Suprapubic skin (tissue), 4 donors: ENCODE measurements around the gene CACNA1D. TPM values are rescaled to one million over a fixed set of nuclear protein-coding genes. Genes with fewer than 3 reads are reported as not detected.

Experiments
- DNase-seq, 2 donors: peaks; one replicate each; pipeline ENCODE4 v3.0.0-alpha.2; 2019; ENCODE audit warnings: low spot score in 2 of 2
- H3K27ac ChIP-seq: fragments of 200-600 bp; sonication (generic); one replicate; pipeline ENCODE4 v1.5.1; 2019
- H3K27me3 ChIP-seq: fragments of 200-600 bp; sonication (generic); one replicate; pipeline ENCODE4 v1.5.1; 2019
- H3K36me3 ChIP-seq: fragments of 200-600 bp; sonication (generic); one replicate; pipeline ENCODE4 v1.5.1; 2019
- H3K4me1 ChIP-seq: fragments of 200-600 bp; sonication (generic); one replicate; pipeline ENCODE4 v1.5.1; 2019
- H3K4me3 ChIP-seq: fragments of 200-600 bp; sonication (generic); one replicate; pipeline ENCODE4 v1.5.1; 2019; ENCODE audit warnings: mild to moderate bottlenecking
- H3K9me3 ChIP-seq: fragments of 200-600 bp; sonication (generic); one replicate; pipeline ENCODE4 v1.5.1; 2019
- EP300 ChIP-seq: sonication (generic); formaldehyde crosslinking; IDR thresholded peaks from one replicate; pipeline ENCODE4 v1.6.1; 2017; ENCODE audit warnings: antibody characterized with exemption
- POLR2A ChIP-seq, 2 donors: fragments of 450-650 bp; IDR thresholded peaks; one replicate each; pipeline ENCODE4 v1.6.1; 2017; ENCODE audit warnings: antibody characterized with exemption in 2 of 2, mild to moderate bottlenecking in 2 of 2, moderate library complexity in 2 of 2
- POLR2AphosphoS5 ChIP-seq, 3 donors: sonication (generic); formaldehyde crosslinking; IDR thresholded peaks; one replicate each; pipeline ENCODE4 v1.6.1; 2017; ENCODE audit warnings: antibody characterized with exemption in 3 of 3
- WGBS: methylation state at CpG from one replicate; pipeline ENCODE4 v1.1.5; 2018; 5-methylcytosine and 5-hydroxymethylcytosine counted together
- total RNA-seq, 4 donors: library from RNA; depleted of rRNA; stranded (reverse); fragments of >200 nt; gene quantifications; one replicate each; pipeline ENCODE4 v1.1.0, GENCODE V29; 2016
- TF ChIP-seq, protein P1 (sequence below), 2 donors: fragments of 200-600 bp in 1 of 2; fragments of 450-650 bp in 1 of 2; sonication (generic) in 1 of 2; IDR thresholded peaks; one replicate each; pipeline ENCODE4 v1.5.1; 2016 to 2019; ENCODE audit warnings: antibody characterized with exemption in 2 of 2, mild to moderate bottlenecking in 1 of 2, moderate library complexity in 1 of 2

The CACNA1D gene
- total RNA-seq, 4 donors from 2014 or later = 1.9 to 28.2 (median 6.3) TPM

GRCh38 chr3:53748512-53749271 is 254.3 kb downstream of the CACNA1D start:
- no peak for TF ChIP-seq POLR2AphosphoS5 (IDR thresholded peaks at IDR 0.05)
- no peak for TF ChIP-seq EP300
- TF ChIP-seq, protein P1, sequence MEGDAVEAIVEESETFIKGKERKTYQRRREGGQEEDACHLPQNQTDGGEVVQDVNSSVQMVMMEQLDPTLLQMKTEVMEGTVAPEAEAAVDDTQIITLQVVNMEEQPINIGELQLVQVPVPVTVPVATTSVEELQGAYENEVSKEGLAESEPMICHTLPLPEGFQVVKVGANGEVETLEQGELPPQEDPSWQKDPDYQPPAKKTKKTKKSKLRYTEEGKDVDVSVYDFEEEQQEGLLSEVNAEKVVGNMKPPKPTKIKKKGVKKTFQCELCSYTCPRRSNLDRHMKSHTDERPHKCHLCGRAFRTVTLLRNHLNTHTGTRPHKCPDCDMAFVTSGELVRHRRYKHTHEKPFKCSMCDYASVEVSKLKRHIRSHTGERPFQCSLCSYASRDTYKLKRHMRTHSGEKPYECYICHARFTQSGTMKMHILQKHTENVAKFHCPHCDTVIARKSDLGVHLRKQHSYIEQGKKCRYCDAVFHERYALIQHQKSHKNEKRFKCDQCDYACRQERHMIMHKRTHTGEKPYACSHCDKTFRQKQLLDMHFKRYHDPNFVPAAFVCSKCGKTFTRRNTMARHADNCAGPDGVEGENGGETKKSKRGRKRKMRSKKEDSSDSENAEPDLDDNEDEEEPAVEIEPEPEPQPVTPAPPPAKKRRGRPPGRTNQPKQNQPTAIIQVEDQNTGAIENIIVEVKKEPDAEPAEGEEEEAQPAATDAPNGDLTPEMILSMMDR (IDR thresholded peaks at IDR 0.05) = no peak
- no peak for TF ChIP-seq POLR2A (IDR thresholded peaks at IDR 0.05)
- no peaks in the 10 kb centered on the region for H3K27me3 ChIP-seq
- H3K9me3 ChIP-seq = no peaks in the 10 kb centered on the region
- H3K36me3 ChIP-seq = no peaks in the 10 kb centered on the region
- H3K27ac ChIP-seq = no peak overlapping the region
- no peaks in the 10 kb centered on the region for H3K4me1 ChIP-seq
- DNase-seq = no peak
- 75% methylated on average over 8 of the region's 8 CpGs for WGBS
- no peak overlapping the region for H3K4me3 ChIP-seq

- Histone ChIP-seq H3K27ac (no peak overlapping the region), H3K9me3 (no peaks in the 10 kb centered on the region), H3K36me3 (no peaks in the 10 kb centered on the region), H3K4me3 (no peak overlapping the region), H3K27me3 (no peaks in the 10 kb centered on the region), H3K4me1 (no peaks in the 10 kb centered on the region)
- 79% methylated on average over 2 of the region's 5 CpGs for WGBS
- TF ChIP-seq EP300 = no peak
- no peak for DNase-seq
These were observed 255.0 kb downstream of the CACNA1D start for GRCh38 chr3:53749448-53749847.

- H3K4me3 ChIP-seq = no peak overlapping the region
- TF ChIP-seq, protein P1 (IDR thresholded peaks at IDR 0.05) = no peak
- no peak for TF ChIP-seq EP300
- TF ChIP-seq POLR2AphosphoS5 (IDR thresholded peaks at IDR 0.05) = no peak
- no peak for TF ChIP-seq POLR2A (IDR thresholded peaks at IDR 0.05)
- no peaks in the 10 kb centered on the region for H3K4me1 ChIP-seq
- no peaks in the 10 kb centered on the region for H3K27me3 ChIP-seq
- H3K27ac ChIP-seq = no peak overlapping the region
- WGBS = 86% methylated on average over 12 of the region's 17 CpGs
- no peaks in the 10 kb centered on the region for H3K9me3 ChIP-seq
- no peak for DNase-seq
- H3K36me3 ChIP-seq = no peaks in the 10 kb centered on the region
These were observed 256.1 kb downstream of the CACNA1D start for GRCh38 chr3:53750253-53751210.

DNA sequence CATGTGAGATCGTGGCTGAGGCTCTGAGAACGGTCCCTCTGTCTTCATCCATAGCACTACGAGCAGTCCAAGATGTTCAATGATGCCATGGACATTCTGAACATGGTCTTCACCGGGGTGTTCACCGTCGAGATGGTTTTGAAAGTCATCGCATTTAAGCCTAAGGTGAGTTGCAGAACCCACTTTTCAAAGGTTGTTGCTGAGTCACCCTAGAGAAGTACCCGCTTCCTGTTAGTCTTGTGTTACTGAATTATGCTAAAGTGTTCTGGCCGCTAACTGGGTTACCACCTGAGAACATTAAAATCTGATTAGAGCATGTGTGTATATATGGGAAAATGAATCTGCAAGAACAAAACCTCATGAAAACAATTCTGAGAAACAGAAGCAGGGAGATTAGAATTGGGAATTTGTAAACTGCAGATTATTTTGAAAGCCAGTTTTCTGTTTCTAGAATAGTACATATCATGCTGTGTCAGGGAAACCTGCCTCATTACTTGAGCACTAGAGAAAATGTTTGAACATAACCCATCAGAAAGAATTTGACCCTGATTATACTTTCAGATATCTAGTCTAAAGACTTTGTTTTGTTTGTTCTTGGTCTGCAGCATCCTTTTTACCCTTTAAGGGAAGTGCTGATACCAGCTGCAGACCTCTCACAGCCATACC is 259.2 kb downstream of the CACNA1D start:
- no peaks in the 10 kb centered on the region for H3K4me1 ChIP-seq
- WGBS = 87% methylated on average over 9 of the region's 9 CpGs
- H3K4me3 ChIP-seq = no peak overlapping the region
- H3K27ac ChIP-seq = no peak overlapping the region
- TF ChIP-seq, protein P1 (IDR thresholded peaks at IDR 0.05) = no peak
- no peaks in the 10 kb centered on the region for H3K27me3 ChIP-seq
- no peak for DNase-seq
- no peaks in the 10 kb centered on the region for H3K36me3 ChIP-seq
- no peaks in the 10 kb centered on the region for H3K9me3 ChIP-seq

DNA sequence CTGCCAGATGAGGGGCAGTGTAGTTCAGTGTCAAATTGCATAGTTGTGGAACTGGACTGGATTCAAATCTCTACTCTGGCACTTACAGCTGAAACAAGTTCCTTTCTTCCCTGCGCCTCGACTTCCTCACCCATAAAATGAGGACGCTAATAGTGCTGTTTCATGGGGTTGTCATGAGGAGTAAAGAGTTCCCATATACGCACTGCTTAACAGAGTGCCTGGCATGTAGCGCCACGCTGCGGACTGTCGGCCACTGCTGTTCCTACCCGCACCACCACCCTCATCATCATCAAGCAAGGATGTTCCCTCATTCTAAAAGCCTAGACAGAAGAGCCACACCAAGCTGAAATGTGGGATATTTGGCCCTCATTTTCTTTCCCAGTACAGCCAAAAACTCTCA is 259.9 kb downstream of the CACNA1D start:
- 87% methylated on average over 9 of the region's 9 CpGs for WGBS
- Histone ChIP-seq H3K36me3 (no peaks in the 10 kb centered on the region), H3K9me3 (no peaks in the 10 kb centered on the region), H3K27me3 (no peaks in the 10 kb centered on the region), H3K4me3 (no peak overlapping the region), H3K27ac (no peak overlapping the region), H3K4me1 (no peaks in the 10 kb centered on the region)
- TF ChIP-seq EP300 = no peak
- TF ChIP-seq, protein P1 (IDR thresholded peaks at IDR 0.05) = no peak
- no peak for TF ChIP-seq POLR2AphosphoS5 (IDR thresholded peaks at IDR 0.05)
- no peak for TF ChIP-seq POLR2A (IDR thresholded peaks at IDR 0.05)
- no peak for DNase-seq
